ENCODE data around the gene LIPC.

- no peak for TF ChIP-seq POLR2AphosphoS5 (IDR thresholded peaks at IDR 0.05; ENCODE audit: low read depth, low read length)
- no peak for TF ChIP-seq EZH2 (IDR thresholded peaks at IDR 0.05)
These were observed 123.0 kb downstream of the LIPC start for GRCh38 chr15:58554758-58555157.
